Stimulated activated effector memory CD8-positive, alpha-beta T cell treated with anti-CD3 and anti-CD28 coated beads, Interleukin-12 subunit alpha, Interleukin-12 subunit beta, amount 100 ng/mL, for 72 hours (primary cell): ENCODE data around the gene RBMX2.
"Not testable (repeated sequence)": the region's sequence is repeated elsewhere in the genome, so short reads cannot be mapped to it uniquely, and the experiment has no call there.

ENCODE experiments used
- ATAC-seq: fragments of 150-1000 bp; cut with Tn5 transposase; 2 replicates; pipeline ENCODE4 v1.10.0; 2021
- DNase-seq, 2 donors: peaks; one replicate each; pipeline ENCODE4 v3.0.0; 2021 to 2022; ENCODE audit warnings: low spot score in 2 of 2
- H3K27ac Mint-ChIP-seq: one replicate; pipeline ENCODE4 v1.8.0; 2022; ENCODE audit warnings: mild to moderate bottlenecking, mixed read lengths
- H3K36me3 Mint-ChIP-seq: one replicate; pipeline ENCODE4 v1.8.0; 2022; ENCODE audit warnings: mild to moderate bottlenecking, mixed read lengths
- H3K4me1 Mint-ChIP-seq: one replicate; pipeline ENCODE4 v1.8.0; 2022; ENCODE audit warnings: mixed read lengths
- H3K4me3 Mint-ChIP-seq: one replicate; pipeline ENCODE4 v1.8.0; 2022; ENCODE audit warnings: mild to moderate bottlenecking, mixed read lengths
- H3K9me3 Mint-ChIP-seq: one replicate; pipeline ENCODE4 v1.8.0; 2022; ENCODE audit warnings: mixed read lengths

RBMX2 gene

DNA sequence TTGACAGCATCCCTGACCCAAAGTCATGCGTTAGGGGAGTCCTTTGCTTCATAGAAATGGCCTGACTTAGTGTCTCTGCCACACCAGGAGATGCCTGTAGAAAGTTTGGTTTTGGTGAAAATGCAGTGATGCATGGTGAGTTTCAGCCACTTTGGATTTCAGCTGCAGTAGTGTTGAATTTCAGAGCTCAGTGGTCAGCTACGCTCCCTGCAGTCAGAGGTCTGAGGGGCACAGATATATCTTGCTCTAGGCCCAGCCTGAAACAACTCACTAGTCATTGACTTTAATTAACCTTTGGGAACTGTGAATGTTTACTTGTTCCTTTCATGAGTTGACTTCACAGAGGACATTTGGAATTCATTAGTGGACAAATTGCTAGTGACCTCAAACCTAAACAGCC, 17.5 kb downstream of the RBMX2 start:
- H3K9me3 Mint-ChIP-seq, result no peaks in the 10 kb centered on the region
- H3K27ac Mint-ChIP-seq, result no peak overlapping the region
- H3K4me3 Mint-ChIP-seq, result no peak overlapping the region
- ATAC-seq (no peak), DNase-seq (no peak)
- H3K4me1 Mint-ChIP-seq, result peaks cover 6% of the 10 kb centered on the region
- H3K36me3 Mint-ChIP-seq, result peaks cover 4% of the 10 kb centered on the region

DNA sequence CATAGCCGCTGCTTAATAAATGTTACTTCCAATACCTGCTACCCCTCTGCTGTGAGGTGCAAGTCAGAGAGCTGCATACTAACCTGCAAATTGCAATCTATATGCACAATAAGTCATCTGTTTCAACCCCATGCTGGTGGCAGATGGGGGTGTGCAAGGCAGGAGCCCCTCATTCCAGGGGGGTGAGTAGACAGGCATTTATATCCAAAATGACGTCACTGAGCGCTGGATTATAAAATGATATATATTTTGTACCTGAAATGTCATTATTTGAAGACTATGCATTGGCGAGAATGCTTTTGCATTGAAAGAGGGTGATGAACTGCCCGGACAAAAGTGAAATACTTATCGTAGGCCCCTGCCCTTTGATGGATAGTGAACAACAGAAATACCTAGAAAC, 24.7 kb downstream of the RBMX2 start:
- Mint-ChIP-seq H3K9me3 (no peaks in the 10 kb centered on the region), H3K4me1 (no peaks in the 10 kb centered on the region), H3K36me3 (no peaks in the 10 kb centered on the region), H3K27ac (no peak overlapping the region), H3K4me3 (no peak overlapping the region)
- DNase-seq (no peak), ATAC-seq (no peak)

DNA sequence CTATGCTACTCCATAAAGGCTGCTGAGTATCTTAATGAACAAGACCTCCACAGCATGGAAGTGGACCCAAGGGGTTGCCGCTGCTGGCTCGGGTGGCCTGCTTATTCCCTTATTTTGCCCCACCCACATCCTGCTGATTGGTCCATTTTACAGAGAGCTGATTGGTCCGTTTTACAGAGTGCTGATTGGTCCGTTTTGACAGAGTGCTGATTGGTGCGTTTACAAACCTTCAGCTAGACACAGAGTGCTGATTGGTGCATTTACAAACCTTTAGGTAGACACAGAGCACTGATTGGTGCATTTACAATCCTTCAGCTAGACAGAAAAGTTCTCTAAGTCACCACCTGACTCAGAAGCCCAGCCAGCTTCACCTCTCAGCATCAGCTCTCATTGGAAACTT, 27.4 kb downstream of the RBMX2 start:
- ATAC-seq, H3K27ac Mint-ChIP-seq, H3K4me3 Mint-ChIP-seq, H3K36me3 Mint-ChIP-seq, H3K9me3 Mint-ChIP-seq, H3K4me1 Mint-ChIP-seq, DNase-seq: not testable (repeated sequence)

DNA sequence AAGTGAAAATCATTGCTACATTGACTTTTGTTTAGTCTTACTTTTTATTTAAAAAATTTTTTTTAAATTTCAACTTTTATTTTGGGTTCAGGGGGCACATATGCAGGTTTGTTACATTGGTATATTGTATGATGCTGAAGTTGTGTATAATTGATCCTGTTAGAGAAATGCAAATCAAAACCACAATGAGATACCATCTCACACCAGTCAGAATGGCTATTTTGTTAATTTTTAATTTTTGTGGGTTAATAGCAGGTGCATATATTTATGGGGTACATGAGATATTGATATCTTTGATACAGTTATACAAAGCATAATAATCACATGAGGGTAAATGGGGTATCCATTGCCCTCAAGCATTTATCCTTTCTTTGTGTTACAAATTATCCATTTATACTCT, 34.1 kb downstream of the RBMX2 start:
- H3K4me3 Mint-ChIP-seq, result no peak overlapping the region
- no peaks in the 10 kb centered on the region for H3K4me1 Mint-ChIP-seq
- no peak overlapping the region for H3K27ac Mint-ChIP-seq
- DNase-seq, result no peak
- H3K9me3 Mint-ChIP-seq, result no peaks in the 10 kb centered on the region
- no peak for ATAC-seq
- no peaks in the 10 kb centered on the region for H3K36me3 Mint-ChIP-seq

DNA sequence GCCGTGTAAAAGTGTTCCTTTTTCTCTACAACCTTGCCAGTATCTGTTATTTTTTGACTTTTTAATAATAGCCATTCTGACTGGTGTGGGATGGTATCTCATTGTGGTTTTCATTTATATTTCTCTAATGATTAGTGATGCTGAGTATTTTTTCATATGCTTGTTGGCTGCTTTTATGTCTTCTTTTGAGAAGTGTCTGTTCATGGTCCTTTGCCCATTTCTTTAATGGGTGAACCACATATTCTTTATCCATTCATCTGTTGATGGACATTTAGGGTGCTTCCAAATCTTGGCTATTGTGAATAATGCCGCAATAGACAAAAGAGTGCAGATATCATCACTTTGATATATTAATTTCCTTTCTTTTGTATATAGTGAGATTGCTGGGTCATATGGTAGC, 36.2 kb downstream of the RBMX2 start:
- not testable (repeated sequence) for H3K27ac Mint-ChIP-seq, H3K9me3 Mint-ChIP-seq, DNase-seq, ATAC-seq, H3K4me3 Mint-ChIP-seq, H3K36me3 Mint-ChIP-seq, H3K4me1 Mint-ChIP-seq

DNA sequence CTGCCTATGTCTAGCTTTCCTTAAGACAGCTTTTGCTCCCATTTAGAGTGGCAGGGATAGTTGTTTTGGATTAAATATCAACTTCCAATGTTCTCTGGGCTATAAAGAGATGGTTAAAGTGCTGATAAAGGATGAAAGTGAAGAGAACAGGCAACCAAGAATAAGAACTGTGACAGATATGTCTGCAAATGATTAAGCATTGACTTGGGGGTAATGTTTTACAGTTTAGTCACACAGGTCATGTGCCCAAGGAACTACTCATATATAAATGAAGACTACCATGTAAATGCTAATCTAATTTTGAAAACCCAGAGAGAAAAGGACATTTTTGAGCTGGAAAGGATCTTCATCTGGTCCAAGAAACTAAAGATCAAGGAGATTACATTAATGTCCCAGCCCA, 42.1 kb downstream of the RBMX2 start:
- no peaks in the 10 kb centered on the region for H3K36me3 Mint-ChIP-seq
- DNase-seq (no peak), ATAC-seq (no peak)
- no peak overlapping the region for H3K27ac Mint-ChIP-seq
- no peaks in the 10 kb centered on the region for H3K4me1 Mint-ChIP-seq
- H3K9me3 Mint-ChIP-seq, result no peaks in the 10 kb centered on the region
- H3K4me3 Mint-ChIP-seq, result no peak overlapping the region

DNA sequence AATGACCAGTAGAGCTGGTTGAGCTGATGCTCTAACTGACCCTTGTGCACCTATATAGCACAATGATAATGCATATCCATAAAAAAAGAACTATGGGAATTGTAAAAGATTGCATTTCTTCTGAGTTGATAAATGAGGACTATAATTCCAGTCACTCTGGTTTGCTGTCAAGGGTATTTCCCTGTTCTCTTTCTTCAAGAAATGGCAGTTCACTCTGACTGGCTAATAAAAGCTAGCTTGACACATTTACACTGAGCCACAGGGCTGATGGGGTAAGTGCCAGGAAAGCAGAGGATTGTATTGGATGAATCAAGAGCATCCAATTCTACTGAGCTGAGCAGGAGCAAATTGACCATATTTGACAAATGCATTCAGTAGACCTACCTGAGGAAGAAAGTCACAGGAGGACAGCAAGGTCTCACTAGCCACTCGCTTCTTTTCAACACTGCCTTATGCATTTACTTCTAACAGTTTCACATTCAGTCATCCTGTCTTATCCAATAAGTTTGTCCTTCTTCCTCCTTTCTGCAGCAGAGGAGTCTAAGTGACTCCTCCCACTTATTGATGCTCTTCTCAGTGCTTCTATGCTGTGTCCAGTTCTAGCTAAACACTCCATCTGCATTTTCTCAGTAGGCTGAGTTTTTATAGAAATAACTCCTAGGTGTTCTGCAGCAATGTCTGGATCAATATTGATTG, 43.0 kb downstream of the RBMX2 start:
- Mint-ChIP-seq H3K9me3 (no peaks in the 10 kb centered on the region), H3K27ac (no peak overlapping the region), H3K4me1 (no peaks in the 10 kb centered on the region), H3K4me3 (no peak overlapping the region), H3K36me3 (no peaks in the 10 kb centered on the region)
- DNase-seq (no peak), ATAC-seq (no peak)

DNA sequence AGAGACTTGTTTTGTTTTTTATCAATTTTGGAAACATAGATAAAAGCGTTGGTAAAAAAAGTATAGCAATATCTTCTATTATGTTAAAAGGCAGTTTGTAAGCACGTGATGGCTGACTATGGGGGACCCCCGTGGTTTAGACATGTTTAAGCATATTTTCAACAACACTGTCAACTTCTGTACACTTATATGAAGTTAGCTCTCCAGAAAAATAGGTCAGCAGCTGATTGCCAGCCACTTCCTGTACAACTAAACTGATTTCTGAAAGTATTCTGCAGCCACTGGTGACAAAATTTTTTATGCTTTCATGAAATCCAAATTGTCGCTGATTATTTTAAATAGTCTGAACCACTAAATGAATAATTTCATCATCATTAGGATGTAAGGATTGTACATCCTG, 45.2 kb downstream of the RBMX2 start:
- H3K36me3 Mint-ChIP-seq, result no peaks in the 10 kb centered on the region
- H3K4me1 Mint-ChIP-seq, result no peaks in the 10 kb centered on the region
- ATAC-seq, result no peak
- DNase-seq, result no peak
- H3K9me3 Mint-ChIP-seq, result no peaks in the 10 kb centered on the region
- H3K4me3 Mint-ChIP-seq, result no peak overlapping the region
- H3K27ac Mint-ChIP-seq, result no peak overlapping the region
